ENCODE results near the gene RPL27.

RPL27 gene

DNA sequence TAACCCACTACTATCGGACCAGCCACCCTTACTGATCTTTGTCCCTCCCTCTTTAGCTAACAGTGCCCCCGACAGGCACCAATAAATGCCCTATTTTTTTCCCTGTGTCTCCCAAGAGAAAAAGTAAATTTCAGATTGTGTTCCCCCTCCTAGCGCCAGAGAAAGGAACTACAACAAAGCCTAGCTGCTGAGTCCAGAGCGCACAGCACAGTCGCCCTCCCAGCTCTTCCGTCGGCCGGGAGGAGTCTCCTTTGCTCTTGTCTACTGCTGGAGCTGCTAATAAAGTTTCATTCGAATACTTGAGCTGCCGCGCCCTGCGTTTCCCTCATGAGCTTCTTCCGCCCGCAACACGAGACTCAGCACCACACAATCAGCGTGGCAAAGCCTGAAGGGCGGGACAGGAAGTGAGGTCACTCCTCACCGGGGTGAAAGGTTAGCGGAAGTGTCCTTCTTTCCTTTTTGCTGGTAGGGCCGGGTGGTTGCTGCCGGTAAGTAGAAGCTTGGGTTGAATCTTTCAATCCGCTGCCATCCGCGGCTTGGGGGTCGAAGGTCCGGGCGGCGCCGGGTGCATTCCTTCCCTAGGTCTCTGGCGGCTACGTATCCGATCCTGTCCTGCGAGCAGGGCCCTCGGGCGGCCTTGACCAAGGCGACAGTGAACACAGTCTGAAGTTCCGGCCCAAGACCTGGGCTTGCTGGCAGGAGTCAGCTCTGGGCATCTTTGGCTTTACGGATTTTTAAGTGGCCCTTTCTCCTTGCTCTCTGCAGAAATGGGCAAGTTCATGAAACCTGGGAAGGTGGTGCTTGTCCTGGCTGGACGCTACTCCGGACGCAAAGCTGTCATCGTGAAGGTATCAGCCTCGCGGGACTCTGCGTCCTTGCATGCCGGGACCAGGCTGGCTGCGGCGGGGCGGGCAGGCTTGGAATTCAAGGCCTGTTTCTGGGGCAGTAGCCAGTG is at the start of gene RPL27:
RPL27 (plus strand) TSS at position 436 of the 955 bp plus-strand sequence; CDS start at position 768, 332 bp downstream.
- peak; percentile 94 for DNase-seq (ENCODE audit: low spot score)
- H3K27ac ChIP-seq: peak within 1 kb of the TSS; percentile 89
- ChIA-PET POLR2A (ENCODE audit: low non-redundant PET) (interaction anchor here (0.5 to 1.5 kb wide), 6 partner anchors 11 to 457 kb away, joined by 3 to 5 read pairs (median 4); partner anchors contain the start of gene PSME3), CTCF (interaction anchor here (0.6 to 1.2 kb wide), 6 partner anchors 11 to 173 kb away, joined by 3 to 5 read pairs (median 3); partner anchors contain the start of genes PTGES3L and RUNDC1)
- TF ChIP-seq, protein P1, sequence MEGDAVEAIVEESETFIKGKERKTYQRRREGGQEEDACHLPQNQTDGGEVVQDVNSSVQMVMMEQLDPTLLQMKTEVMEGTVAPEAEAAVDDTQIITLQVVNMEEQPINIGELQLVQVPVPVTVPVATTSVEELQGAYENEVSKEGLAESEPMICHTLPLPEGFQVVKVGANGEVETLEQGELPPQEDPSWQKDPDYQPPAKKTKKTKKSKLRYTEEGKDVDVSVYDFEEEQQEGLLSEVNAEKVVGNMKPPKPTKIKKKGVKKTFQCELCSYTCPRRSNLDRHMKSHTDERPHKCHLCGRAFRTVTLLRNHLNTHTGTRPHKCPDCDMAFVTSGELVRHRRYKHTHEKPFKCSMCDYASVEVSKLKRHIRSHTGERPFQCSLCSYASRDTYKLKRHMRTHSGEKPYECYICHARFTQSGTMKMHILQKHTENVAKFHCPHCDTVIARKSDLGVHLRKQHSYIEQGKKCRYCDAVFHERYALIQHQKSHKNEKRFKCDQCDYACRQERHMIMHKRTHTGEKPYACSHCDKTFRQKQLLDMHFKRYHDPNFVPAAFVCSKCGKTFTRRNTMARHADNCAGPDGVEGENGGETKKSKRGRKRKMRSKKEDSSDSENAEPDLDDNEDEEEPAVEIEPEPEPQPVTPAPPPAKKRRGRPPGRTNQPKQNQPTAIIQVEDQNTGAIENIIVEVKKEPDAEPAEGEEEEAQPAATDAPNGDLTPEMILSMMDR (conservative IDR thresholded peaks at IDR 0.05; ENCODE audit: low read depth): peak; percentile 84

DNA sequence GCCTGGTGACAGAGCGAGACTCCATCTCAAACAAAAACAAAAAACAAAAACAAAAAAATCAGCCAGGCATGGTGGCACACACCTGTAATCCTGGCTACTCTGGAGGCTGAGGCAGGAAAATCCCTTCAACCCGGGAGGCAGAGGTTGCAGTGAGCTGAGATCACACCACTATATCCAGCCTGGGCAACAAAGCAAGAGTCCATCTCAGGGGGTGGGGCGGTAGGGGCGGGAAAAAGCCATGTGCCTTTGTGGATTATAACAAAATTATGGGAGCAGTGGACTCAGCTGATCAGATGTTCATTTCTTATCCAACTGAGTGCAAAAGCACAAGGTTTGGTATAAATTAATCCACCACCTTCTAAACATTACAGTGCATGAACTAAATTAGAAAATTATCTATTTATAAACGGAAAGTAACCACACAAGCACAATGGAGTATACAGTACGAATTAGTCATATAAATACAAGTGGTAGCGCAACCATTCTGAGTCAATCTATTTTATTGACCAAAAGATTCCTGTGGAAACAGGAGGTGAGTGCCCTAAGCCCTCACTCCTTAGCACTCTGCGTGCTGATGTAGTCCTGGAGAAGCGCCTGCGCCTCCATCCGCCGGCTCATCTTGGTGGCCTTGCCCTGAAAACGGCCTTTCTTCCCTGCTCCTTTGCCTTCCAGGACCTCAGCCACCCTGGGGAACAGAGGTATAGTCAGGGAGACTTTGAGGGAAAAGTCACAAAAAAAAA is 48.0 kb upstream of the RPL27 start:
- no peak for DNase-seq (ENCODE audit: low spot score)
- TF ChIP-seq, protein P1 (conservative IDR thresholded peaks at IDR 0.05; ENCODE audit: low read depth): no peak
- CTCF ChIA-PET: no interaction called here
- POLR2A ChIA-PET (ENCODE audit: low non-redundant PET): no interaction called here
- no peak overlapping the region for H3K27ac ChIP-seq

DNA sequence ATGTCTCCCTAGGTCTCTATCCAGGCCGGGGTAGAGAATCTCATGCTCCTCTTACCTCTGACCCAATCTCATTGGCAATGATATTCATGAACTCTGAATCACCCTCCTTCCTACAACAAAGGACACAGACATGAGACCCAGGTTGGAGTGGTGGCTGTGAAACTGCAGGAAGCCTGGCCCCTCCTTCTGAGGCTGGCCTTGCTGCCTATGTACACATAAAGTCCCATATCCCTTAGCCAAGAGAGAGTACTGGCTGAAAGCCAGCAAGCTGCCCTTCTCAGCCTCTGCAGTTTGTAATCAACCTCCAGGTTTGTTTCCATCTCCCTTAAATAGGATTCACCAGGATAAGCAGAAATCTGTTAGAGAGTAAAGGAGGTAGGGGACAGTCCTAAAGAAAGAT is 44.5 kb upstream of the RPL27 start:
- POLR2A ChIA-PET (ENCODE audit: low non-redundant PET): no interaction called here
- no peak for DNase-seq (ENCODE audit: low spot score)
- TF ChIP-seq, protein P1 (conservative IDR thresholded peaks at IDR 0.05; ENCODE audit: low read depth): no peak
- CTCF ChIA-PET: no interaction called here
- H3K27ac ChIP-seq: no peak overlapping the region

DNA sequence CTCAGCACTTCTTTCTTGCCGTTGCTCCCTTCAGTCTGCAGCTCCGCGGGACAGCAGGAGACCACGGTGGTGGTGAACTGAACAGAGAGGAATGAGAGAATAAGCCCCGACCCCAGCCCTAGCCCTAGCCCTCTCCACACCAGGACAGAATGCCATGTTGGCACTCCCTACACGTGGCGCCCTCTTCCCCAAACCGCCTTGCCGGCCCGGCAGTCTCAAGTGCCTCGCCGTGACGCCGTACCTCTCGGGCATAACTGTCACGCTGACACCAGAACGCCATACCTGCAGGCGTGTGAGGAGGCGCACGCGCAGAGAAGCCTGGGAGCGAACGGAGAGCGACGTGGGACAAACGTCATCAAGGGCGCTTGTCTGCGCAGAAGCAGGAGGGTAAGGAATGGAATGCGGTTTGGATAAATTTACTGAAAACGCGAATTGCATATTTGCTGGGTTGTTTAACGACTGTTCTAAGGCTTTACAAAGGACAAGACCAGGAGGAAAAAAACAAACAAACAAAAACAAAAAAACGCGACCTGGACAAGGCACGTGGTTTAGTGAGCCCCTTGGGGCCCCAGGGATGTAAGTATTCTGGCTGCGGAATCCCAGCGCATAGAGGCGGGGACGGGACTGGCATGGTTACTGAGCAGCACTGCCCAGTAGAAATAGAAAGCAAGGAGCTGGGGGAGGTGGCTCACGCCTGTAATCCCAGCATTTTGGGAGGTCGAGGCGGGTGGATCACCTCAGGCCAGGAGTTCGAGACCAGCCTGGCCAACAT is 33.9 kb upstream of the RPL27 start, which contains the start of gene AARSD1:
AARSD1 (minus strand) TSS at position 294 of the 772 bp plus-strand sequence; CDS start at position 280, 14 bp downstream.
- peak; percentile 85 for DNase-seq (ENCODE audit: low spot score)
- POLR2A ChIA-PET (ENCODE audit: low non-redundant PET): interaction anchor here (0.6 kb wide), 1 partner anchor 40 kb away, joined by 3 read pairs; no protein-coding TSS in a partner anchor
- TF ChIP-seq, protein P1 (conservative IDR thresholded peaks at IDR 0.05; ENCODE audit: low read depth): no peak
- H3K27ac ChIP-seq: peak within 1 kb of the TSS; percentile 82
- CTCF ChIA-PET: no interaction called here

DNA sequence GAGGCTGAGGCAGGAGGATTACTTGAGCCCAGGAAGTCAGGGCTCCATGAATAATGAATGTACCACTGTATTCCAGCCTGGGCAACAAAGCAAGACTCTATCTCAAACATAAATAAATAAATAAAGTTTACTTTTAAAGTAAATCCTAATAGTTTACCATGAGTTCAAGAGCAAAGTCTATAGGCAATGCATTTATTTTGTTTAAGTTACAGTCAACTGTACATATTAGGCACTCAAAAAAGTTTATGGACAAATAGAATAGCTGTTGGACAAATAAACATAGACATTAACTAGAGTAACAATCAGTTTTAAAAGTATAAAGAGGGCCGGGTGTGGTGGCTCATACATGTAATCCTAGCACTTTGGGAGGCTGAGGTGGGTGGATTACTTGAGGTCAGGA is 30.3 kb upstream of the RPL27 start:
- TF ChIP-seq, protein P1 (conservative IDR thresholded peaks at IDR 0.05; ENCODE audit: low read depth): no peak
- CTCF ChIA-PET: no interaction called here
- DNase-seq (ENCODE audit: low spot score): no peak
- H3K27ac ChIP-seq: no peak overlapping the region
- POLR2A ChIA-PET (ENCODE audit: low non-redundant PET): no interaction called here
